ENCODE data around the gene CXCR6.
A peak's percentile ranks its signal among the peaks of the same experiment; 100 is the strongest.
"Not testable (repeated sequence)": the region's sequence is repeated elsewhere in the genome, so short reads cannot be mapped to it uniquely, and the experiment has no call there.

Gene CXCR6

DNA sequence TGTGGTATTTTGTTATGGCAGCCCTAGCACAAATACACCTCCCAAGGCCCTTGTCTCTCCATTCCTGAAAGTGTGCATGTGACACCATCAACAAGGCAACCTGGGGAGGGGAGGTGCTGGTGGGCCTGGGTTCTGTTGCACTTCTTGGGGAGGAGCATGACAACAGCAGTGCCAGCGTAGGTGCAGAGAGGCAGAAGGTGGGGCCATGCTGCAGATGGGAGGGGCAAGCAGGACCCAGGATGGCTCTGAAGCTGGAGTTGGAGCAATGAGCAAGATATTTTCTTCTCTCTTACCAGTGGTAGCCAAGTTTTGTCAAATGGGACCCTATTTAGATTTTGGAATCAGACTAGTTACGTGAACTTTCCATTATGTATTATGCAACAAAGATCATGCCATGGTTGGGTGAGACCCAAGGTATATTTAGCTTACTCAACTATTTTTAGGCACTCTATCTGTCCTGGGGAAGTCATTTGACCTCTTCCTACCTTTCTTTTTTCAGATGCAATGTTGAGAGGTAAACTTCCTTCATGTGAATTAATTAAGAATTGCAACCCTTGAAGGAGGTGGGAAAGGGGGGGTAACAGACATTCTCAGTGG, 49.0 kb downstream of the CXCR6 start:
- DNase-seq = no peak

DNA sequence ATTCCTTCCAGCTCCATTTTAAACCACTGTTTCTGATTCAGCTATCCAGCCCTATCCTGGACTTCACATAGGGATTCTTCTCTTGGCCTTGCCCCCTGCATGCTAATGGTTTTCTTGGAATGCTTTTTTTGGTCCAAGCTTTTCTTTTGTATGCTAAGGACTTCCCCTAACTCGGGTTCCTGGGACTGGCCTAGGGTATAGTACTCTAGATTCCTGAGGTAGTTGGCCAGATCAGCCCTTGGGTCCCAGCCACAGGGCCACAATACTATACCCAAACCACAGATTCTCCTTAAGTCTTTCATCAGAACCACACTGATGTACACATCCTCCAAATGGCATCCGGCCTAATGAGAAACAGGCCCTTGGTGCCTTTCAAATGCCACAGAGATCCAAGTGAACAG, 49.6 kb downstream of the CXCR6 start:
- no peak for DNase-seq

DNA sequence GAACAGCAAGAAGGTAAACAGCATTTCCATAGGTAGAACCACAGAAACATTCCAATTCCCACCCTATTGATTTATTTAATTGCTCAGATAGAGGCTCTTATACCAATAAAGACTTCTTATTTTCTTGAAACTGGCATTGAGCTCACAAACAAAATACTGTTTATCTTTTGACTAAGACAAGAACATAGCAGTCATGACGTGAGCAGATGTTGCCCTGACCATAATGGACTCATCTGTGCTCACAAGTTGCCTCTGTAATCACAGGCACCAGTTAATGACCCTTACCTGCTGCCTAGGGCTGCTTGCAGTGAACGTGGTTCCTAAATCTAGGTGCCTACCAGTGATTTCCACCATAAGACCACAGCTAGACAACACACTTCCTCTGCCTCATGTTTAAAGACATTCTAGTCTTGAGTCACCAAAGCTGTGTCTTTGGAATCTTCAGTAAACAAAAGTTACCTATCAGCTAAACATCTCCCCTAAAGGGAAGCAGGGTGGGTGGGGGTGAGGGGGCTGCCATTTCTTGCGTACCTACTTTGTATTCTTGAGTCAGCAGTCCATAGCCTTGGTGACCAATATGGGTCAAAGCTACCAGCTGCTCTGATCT, 50.3 kb downstream of the CXCR6 start:
- no peak for DNase-seq

DNA sequence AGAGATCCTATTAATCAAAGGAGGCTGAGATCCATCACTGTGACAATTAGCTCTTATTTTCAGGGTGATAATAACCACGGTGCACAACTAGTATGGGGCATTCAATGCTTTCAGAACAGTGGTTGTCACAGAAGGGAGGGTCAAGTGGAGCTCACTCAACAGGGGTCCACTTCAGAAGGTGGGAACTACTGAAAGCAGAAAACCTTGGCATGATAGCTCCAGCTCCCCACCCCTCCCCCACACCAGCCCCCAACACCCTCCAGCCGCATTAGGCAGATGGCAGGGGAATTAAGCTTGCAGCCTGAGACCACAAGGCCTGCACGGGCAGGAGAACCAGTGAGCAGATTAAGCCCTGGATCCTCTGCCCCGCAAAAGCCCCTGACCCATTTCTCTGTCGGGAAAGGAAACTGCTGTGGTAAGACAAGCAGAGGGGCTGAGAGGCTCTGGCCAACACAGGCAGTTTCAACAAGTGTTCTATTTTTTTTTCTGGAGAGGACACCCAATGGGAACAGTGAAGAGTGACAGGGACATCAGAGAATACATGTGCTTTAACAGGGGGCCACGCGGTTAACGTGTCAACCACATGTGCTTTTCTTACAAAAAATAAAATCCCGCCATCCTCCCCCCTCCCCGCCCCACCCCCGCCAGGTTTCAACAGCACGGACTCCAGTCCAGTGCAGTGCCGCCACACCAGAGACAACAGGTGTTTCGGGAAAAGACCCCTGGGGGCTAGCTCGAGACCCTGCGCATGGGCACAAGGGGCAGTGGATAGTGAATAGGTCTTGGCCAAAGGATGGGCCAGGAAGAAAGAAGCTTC, 51.4 kb downstream of the CXCR6 start:
- peak in 1 of 2 experiments; percentile 12 for DNase-seq

DNA sequence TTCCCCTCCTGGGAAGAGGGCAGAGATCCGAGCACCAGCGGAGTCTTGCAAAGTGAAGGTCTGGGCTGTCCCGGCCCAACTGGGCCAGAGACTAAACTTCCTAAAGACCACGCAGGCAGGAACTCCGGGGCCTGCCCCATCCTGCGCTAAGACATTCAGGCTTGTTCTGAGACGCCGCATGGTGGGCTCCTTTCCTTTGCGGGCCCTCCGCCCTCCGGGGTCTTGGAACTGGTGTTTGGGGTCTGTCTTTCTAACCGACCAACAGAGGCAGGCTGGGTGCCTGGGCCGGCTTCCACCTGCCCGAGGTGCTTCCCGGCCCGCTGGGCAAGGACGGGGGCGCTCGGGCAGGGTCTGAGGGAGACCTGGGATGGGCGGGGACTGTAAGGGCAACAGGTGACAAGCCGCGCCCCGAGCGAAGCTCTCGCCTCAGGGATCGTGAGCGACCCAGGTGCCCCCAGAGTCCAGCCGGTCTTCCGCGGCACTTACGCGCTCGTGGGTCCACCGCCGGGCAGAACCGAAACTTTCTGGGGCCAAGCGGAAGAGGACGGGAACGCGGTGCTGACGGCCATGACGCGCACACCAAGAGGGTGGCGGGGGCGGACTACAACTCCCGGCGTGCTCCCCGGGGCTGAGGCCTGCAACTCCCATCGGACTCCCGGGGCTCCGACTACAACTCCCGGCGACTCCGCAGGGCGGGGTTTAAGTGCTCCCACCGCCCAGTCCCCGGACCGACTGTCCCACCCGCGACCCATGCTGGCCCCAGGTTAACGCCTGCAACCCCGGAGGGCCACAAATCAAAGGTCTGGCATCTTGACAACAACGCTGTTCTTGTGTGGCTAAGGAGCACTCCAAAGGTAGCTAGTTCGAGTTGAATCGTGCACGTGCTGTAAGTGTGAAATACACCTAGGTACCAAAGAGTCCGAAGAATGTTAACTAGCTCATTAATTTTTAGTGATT, 52.2 kb downstream of the CXCR6 start, which contains the start of gene FYCO1:
Gene FYCO1, minus strand, starts transcription at position 589 of the 957 bp plus-strand sequence. CDS start 10,914 bp downstream, outside the sequence.
- DNase-seq = peak; percentile 78 to 93

DNA sequence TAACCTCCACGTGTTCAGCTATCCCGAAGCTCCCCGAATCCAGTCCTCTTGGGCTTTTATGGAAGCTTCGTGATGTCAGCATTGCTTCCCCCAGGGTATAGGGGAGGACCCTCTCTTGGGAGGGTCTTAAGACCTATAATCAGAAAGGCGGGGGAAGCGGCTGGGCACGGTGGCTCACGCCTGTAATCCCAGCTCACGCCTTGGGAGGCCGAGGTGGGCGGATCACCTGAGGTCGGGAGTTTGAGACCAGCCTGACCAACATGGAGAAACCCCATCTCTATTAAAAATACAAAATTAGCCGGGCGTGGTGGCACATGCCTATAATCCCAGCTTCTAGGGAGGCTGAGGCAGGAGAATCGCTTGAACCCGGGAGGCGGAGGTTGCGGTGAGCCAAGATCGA, 54.2 kb downstream of the CXCR6 start:
- not testable (repeated sequence) for DNase-seq

DNA sequence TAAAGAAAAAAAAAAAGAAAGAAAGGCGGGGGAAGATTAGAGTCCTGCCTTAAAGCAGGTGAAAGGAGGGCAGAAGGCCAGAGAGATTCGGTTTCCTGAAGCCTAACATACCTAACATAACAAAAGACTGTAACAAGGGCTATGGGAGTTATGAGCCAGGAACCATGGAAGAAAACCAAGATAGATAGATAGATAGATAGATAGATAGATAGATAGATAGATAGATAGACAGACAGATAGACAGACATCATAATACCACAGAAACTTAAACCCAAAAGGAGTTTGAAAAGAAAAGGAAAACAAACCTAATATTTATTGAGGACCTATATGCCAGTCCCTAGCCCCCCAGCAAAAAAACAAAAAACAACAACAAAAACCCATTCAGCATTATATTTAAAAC, 54.7 kb downstream of the CXCR6 start:
- DNase-seq = no peak
